Measurements from ENCODE around the gene KLHL13.

KLHL13 gene

DNA sequence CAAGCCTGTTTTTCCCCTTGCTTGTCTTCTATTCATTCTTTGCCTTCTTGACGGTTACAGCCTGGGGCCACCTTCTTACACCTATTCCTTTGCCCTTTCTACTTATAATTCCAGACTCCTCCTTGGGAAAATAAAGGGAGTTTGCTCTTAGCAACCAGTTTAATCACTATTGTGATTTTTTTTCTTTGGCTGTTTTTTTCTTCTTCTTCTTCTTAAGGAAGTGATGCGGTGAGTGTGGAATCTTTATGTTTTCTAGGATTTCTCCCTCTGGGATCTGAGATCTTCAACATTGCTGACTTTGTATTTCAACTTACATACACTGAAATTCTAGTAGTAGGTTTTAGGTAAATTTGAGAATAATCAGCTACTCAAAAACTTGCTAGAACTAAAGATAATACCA lies 1.1 kb upstream of the KLHL13 start:
- no peak for ATAC-seq
- Mint-ChIP-seq H3K9me3 (no peaks in the 10 kb centered on the region), H3K4me1 (peaks cover 6% of the 10 kb centered on the region), H3K4me3 (peak overlapping the region; percentile 62), H3K36me3 (ENCODE audit: low read depth) (no peaks in the 10 kb centered on the region), H3K27ac (no peak overlapping the region), H3K27me3 (peaks cover 12% of the 10 kb centered on the region)
- DNase-seq, result no peak

DNA sequence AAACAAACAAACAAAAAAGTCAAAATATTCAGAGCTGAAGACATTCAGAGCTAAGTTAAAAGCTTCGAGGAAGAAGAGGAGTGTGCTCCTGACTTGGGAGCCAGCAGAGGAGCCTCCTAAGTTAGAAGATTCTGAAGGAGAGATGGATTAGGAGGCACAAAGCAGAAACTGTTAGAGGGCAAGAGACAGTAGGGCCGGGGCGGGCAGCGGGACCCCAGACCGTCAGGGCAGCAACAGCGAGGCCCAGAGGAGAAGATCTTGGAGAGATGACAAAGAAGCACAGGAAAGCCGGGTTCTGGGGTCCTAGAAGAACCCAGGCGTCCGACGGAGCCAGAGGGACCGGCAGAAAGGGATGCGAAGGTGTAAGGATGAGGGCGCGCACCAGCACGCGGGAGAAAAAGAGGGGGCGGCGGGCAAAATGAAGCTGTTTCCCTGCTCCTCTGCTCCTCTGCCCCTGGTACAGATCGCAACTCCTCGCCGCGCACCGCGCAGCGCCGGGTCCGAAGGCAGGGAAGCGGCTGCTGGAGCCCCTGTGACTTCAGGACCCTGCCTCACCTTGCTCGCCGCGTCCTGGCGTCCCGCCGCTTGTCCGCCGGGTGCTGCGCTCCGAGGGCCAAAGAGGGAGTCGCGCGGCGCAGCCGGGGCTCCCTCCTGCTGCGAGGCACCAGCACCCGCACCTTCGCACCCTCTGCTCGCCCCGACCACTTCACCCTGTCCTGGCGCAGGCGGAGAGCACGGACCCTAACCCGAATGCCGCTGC lies 477 bp downstream of the KLHL13 start:
- H3K4me3 Mint-ChIP-seq, result peak overlapping the region; percentile 72
- peaks cover 12% of the 10 kb centered on the region for H3K27me3 Mint-ChIP-seq
- DNase-seq (peak; percentile 6), ATAC-seq (peak; percentile 15)
- H3K27ac Mint-ChIP-seq, result peak overlapping the region; percentile 12
- no peaks in the 10 kb centered on the region for H3K36me3 Mint-ChIP-seq (ENCODE audit: low read depth)
- peaks cover 6% of the 10 kb centered on the region for H3K4me1 Mint-ChIP-seq
- H3K9me3 Mint-ChIP-seq, result no peaks in the 10 kb centered on the region

GRCh38 chrX:118114971-118115370 lies 1.6 kb downstream of the KLHL13 start:
- H3K9me3 Mint-ChIP-seq, result no peaks in the 10 kb centered on the region
- H3K4me3 Mint-ChIP-seq, result no peak overlapping the region
- H3K27ac Mint-ChIP-seq, result no peak overlapping the region
- no peak for DNase-seq
- H3K4me1 Mint-ChIP-seq, result peaks cover 6% of the 10 kb centered on the region
- peaks cover 10% of the 10 kb centered on the region for H3K27me3 Mint-ChIP-seq
- H3K36me3 Mint-ChIP-seq (ENCODE audit: low read depth), result no peaks in the 10 kb centered on the region
- no peak for ATAC-seq

DNA sequence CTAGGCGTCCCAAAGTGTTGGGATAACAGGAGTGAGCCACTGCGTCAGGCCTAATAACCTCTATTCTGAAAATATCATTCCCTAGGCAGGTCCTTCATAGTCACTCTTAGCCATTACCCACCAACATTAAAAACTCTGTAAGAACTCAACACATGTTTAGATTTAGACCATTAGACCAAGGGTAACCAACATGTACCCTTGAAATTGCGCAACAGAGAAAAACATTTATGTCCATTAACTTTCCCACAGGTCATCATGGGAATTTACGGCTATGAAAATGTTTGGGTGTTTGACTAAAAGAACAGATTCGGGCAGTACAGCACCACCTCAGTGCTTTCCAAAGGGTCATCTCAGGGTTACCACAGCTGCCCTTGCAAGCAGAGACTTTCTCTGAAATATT lies 7.5 kb downstream of the KLHL13 start:
- Mint-ChIP-seq H3K27ac (no peak overlapping the region), H3K36me3 (ENCODE audit: low read depth) (no peaks in the 10 kb centered on the region), H3K4me3 (no peak overlapping the region), H3K9me3 (no peaks in the 10 kb centered on the region), H3K4me1 (no peaks in the 10 kb centered on the region), H3K27me3 (no peaks in the 10 kb centered on the region)
- no peak for DNase-seq
- ATAC-seq, result no peak

DNA sequence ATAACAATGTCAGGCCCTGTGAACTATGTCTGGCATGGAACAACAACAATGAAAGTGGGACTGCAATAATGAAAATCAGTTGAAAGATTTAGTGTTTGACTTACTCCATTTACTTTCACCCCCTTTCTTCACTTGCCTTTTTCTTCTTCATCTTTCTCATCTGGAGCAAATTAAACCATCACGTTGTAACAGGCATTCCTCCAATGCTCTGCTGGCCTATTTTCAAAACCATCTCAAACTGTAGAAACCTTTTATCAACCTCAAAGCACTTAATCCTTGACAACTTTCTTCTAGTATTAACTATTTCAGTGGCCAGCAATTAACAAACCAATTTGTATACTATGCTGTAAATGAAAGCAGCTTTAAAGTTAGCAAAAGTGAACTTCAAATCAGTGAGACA lies 8.3 kb downstream of the KLHL13 start:
- no peak overlapping the region for H3K27ac Mint-ChIP-seq
- DNase-seq, result no peak
- H3K27me3 Mint-ChIP-seq, result no peaks in the 10 kb centered on the region
- ATAC-seq, result no peak
- H3K9me3 Mint-ChIP-seq, result no peaks in the 10 kb centered on the region
- H3K4me1 Mint-ChIP-seq, result no peaks in the 10 kb centered on the region
- H3K4me3 Mint-ChIP-seq, result no peak overlapping the region
- no peaks in the 10 kb centered on the region for H3K36me3 Mint-ChIP-seq (ENCODE audit: low read depth)

GRCh38 chrX:118100091-118100490 lies 16.5 kb downstream of the KLHL13 start:
- Mint-ChIP-seq H3K36me3 (ENCODE audit: low read depth) (no peaks in the 10 kb centered on the region), H3K27ac (no peak overlapping the region), H3K4me3 (no peak overlapping the region), H3K4me1 (no peaks in the 10 kb centered on the region), H3K27me3 (no peaks in the 10 kb centered on the region), H3K9me3 (no peaks in the 10 kb centered on the region)
- no peak for DNase-seq
- no peak for ATAC-seq

GRCh38 chrX:118088084-118088483 lies 28.5 kb downstream of the KLHL13 start:
- Mint-ChIP-seq H3K4me1 (no peaks in the 10 kb centered on the region), H3K27ac (no peak overlapping the region), H3K36me3 (ENCODE audit: low read depth) (no peaks in the 10 kb centered on the region), H3K27me3 (no peaks in the 10 kb centered on the region), H3K4me3 (no peak overlapping the region), H3K9me3 (no peaks in the 10 kb centered on the region)
- DNase-seq, result no peak
- ATAC-seq, result no peak

GRCh38 chrX:118074196-118074595 lies 42.4 kb downstream of the KLHL13 start:
- Mint-ChIP-seq H3K9me3 (no peaks in the 10 kb centered on the region), H3K27me3 (no peaks in the 10 kb centered on the region), H3K36me3 (ENCODE audit: low read depth) (no peaks in the 10 kb centered on the region), H3K4me1 (no peaks in the 10 kb centered on the region), H3K27ac (no peak overlapping the region), H3K4me3 (no peak overlapping the region)
- DNase-seq (no peak), ATAC-seq (no peak)

- H3K9me3 Mint-ChIP-seq, result no peaks in the 10 kb centered on the region
- ATAC-seq (no peak), DNase-seq (no peak)
- H3K4me3 Mint-ChIP-seq, result no peak overlapping the region
- no peak overlapping the region for H3K27ac Mint-ChIP-seq
- H3K36me3 Mint-ChIP-seq (ENCODE audit: low read depth), result no peaks in the 10 kb centered on the region
- no peaks in the 10 kb centered on the region for H3K27me3 Mint-ChIP-seq
- peaks cover 3% of the 10 kb centered on the region for H3K4me1 Mint-ChIP-seq
These were observed 49.6 kb downstream of the KLHL13 start for GRCh38 chrX:118066867-118067515.

DNA sequence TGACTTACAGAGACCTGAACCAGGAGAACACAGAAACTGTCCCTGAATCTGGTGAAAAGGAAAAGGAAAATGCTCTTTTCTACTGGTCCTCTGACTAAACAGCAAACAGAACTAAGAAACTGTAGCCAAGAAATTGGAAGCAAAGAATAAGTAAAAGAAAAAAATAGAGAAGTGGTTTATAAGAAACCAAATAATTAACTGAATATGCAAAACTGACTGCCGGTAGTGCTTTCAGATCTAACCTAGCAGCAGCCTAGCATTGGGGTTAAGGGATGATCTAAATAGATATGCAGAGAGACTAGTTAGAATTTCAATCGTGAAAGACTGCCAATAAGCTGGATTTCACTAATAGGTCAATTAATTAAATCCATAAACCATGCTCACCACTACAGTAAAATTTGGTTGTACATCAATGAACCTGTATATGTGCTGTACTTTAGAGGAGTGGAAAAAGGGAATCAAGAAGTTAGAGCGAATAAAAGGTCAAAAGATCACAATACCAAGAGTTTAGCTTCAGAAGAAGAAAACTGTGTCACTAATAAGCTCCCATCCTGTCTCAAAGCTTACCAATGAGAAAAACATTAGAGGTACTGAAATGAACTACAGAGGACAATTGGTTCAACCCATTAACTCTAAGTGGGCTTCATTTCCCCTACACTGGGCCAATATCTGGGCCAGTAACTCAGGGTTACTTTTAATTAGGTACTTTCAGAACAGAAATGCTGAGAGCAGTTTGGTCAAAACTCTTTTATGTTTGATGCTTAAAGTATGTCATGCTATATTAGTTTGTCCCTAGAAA lies 53.6 kb downstream of the KLHL13 start:
- Mint-ChIP-seq H3K27ac (no peak overlapping the region), H3K4me3 (no peak overlapping the region), H3K4me1 (peaks cover 5% of the 10 kb centered on the region), H3K27me3 (no peaks in the 10 kb centered on the region), H3K9me3 (no peaks in the 10 kb centered on the region), H3K36me3 (ENCODE audit: low read depth) (no peaks in the 10 kb centered on the region)
- ATAC-seq, result no peak
- DNase-seq, result no peak

DNA sequence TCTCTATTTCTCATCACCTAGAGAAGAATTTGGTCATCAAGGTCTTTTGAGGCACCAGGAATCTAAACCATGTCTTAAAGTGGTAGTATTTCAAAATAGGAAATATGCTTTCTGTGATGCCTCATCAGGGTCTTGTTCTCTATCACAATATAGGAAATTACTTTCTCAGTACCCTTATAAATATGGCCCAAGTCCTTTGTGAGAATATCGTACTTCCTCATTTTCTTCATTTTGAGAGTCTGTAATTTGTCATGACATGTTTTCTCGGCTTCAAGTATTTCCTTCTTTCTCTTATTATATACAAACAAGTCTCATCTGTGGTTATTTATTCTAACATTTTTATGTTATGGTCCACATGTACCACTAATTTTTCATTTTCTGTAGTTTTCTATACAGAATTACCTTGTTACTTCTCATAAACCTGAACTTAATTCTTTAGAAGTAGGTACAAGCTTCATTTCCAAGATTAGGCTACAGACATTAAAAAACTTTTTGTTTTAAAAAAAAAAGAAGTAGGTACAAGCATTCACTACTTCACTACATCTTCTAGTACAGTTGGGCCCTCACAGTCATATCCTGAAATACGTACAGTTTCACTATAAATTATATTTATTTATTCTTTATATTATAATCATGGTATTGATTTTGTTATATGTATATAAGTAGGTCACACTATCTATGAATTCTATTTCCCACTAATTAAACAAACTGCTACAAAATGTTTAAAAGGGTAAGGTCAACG lies 54.4 kb downstream of the KLHL13 start:
- no peak for DNase-seq
- no peaks in the 10 kb centered on the region for H3K9me3 Mint-ChIP-seq
- no peak overlapping the region for H3K27ac Mint-ChIP-seq

GRCh38 chrX:118058924-118059323 lies 57.7 kb downstream of the KLHL13 start:
- Mint-ChIP-seq H3K27me3 (no peaks in the 10 kb centered on the region), H3K9me3 (no peaks in the 10 kb centered on the region), H3K4me3 (no peak overlapping the region), H3K36me3 (ENCODE audit: low read depth) (no peaks in the 10 kb centered on the region), H3K4me1 (peaks cover 1% of the 10 kb centered on the region), H3K27ac (no peak overlapping the region)
- no peak for ATAC-seq
- no peak for DNase-seq

More for the DNA sequence above, 54.4 kb downstream of the KLHL13 start:
- H3K4me3 Mint-ChIP-seq, result no peak overlapping the region
- H3K4me1 Mint-ChIP-seq, result peaks cover 5% of the 10 kb centered on the region
- no peaks in the 10 kb centered on the region for H3K27me3 Mint-ChIP-seq
- no peak for ATAC-seq
- no peaks in the 10 kb centered on the region for H3K36me3 Mint-ChIP-seq (ENCODE audit: low read depth)

GRCh38 chrX:118056870-118057269 lies 59.7 kb downstream of the KLHL13 start:
- DNase-seq (no peak), ATAC-seq (no peak)
- Mint-ChIP-seq H3K27ac (no peak overlapping the region), H3K4me1 (peaks cover under 1% of the 10 kb centered on the region), H3K9me3 (no peaks in the 10 kb centered on the region), H3K4me3 (no peak overlapping the region), H3K36me3 (ENCODE audit: low read depth) (no peaks in the 10 kb centered on the region), H3K27me3 (no peaks in the 10 kb centered on the region)

DNA sequence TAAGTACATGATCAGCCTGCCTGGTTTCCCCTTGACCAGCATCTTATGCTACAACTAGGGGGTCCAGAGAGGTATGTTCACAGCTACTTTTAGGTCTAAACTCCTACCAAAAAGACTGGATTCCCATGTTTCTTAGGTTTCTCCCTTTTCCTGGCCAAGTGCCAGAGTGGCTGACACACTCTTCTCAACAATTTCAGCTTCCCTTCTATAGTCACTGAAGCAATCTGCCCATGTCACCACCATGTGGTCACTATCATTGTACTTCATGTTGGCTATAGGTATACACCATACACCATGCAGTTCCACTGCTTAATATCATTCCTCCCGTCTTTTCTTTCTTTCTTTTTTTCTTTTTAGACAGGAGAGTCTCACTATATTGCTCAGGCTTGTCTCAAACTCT lies 66.9 kb downstream of the KLHL13 start:
- Mint-ChIP-seq H3K4me1 (no peaks in the 10 kb centered on the region), H3K4me3 (no peak overlapping the region), H3K27me3 (no peaks in the 10 kb centered on the region), H3K36me3 (ENCODE audit: low read depth) (no peaks in the 10 kb centered on the region), H3K9me3 (peaks cover under 1% of the 10 kb centered on the region), H3K27ac (no peak overlapping the region)
- no peak for DNase-seq
- ATAC-seq, result no peak

All from activated naive CD8-positive, alpha-beta T cell treated with anti-CD3 and anti-CD28 coated beads, Interleukin-2, amount 50 U/mL, for 24 hours (primary cell).